Cerebellar nuclear complex (tissue), 1 donor: ENCODE results near the gene REEP6.
A peak's percentile ranks its signal among the peaks of the same experiment; 100 is the strongest.
"Not testable (repeated sequence)": the region's sequence is repeated elsewhere in the genome, so short reads cannot be mapped to it uniquely, and the experiment has no call there.

ENCODE experiments used
- DNase-seq, 2 experiments: peaks; one replicate each; lab custom pipeline; 2025; lab: John Stamatoyannopoulos, UW

REEP6 gene

DNA sequence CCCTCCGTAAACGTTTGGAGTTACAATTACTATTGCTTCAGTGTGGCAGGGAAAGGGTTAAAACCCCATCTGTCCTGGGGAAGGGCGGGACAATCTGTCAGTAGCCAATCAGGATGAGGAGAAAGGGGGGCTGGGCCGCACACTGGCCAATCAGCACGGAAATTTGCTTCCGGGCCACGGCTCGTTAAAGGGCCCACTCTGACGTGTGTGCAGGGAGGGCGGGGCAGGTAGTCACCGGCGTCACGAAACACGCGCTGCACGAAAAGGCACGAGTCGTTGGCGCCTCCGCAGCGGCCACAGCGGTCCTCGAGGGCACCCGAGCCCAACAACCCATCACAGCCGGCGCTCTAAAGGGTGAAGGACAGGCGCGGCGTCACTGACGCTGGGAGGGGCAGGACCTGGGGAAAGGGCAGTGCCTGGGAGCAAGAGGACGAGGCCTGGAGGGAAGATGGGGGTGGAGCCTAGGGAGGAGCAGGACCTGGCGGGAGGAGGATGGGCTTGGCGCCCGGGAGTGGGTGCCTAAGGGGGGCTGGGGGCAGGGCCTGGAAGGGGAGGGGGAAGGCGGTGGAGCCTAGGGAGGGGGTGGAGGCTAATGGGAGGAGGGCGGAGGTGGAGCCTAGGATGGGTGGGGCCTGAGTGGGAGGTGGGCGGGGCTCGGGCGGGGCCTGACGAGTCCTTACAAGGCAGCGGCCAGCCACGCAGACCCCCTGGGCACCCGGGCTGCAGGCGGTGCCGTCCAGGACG lies 17.0 kb downstream of the REEP6 start:
- peak; percentile 17 to 77 for DNase-seq

DNA sequence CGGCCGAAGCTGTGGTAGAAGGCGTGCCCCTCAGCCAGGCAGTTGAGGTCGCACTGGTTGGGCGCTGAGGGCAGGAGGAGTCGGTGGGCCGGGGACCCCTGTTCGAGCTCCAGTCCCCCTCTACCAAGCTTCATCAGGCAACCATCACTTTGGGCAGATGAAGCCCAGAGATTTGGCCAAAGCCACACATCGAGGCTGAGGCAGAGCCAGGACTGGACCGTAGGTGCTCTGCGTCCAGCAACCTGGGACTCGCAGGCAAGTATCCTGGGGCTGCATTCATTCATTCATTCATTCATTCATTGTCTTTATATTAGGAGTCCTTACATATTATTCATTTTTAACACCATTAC lies 17.5 kb downstream of the REEP6 start:
- DNase-seq: no peak

DNA sequence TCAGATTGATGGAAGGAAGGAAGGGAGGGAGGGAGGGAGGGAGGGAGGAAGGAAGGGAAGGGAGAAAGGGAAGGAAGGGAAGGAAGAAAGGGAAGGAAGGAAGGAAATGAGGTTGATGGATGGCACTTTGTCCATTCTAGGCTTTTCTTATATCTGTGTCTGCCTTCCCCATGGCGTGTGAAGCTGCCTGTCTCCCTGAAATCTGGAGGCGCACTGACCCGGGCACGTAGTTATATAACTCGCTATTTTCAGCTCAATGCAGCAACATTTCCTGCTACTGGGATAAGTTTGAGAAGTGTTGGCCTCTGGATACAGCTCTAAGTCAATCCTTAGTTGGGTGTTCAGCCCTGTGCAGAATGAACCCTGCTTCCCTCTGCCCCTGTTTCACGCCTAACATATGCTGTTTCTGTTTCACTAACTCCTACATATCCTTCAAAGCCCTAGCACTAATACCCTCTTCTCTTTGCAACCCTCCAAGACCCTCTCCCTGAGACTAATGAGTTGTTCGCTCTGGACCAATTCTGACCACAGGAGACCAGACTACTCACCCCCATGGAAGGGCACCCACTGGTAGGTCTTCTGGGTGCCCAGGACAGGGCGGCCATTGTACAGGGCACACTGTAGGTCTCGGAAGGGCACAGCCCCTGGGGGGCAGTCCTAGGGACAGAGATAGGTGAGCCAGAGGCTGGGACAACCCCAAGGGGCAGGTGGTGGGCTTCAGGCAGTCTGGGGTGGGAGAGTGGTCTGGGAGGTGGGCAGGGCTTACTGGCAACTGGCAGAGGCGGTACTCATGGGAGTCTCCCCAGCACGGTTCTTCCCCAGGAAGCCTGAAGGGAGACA lies 18.8 kb downstream of the REEP6 start:
- no peak for DNase-seq

DNA sequence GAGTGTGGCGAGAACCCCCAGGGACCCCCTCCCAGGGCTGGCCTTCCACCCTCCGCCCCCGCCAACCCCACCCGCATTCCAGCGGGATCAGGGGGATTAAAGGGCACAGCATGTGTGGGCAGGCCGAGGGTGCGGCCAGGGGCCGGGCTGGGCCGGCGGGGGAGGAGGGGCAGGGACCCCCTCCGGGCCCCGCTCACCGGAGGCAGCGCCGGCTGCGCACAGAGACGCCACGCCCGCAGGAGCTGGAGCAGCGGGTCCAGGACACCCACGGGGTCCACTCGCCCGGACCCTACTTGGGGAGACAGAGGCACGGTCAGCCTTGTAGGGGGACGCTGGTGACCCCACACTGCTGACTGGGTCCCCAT lies 19.4 kb downstream of the REEP6 start:
- DNase-seq: no peak

DNA sequence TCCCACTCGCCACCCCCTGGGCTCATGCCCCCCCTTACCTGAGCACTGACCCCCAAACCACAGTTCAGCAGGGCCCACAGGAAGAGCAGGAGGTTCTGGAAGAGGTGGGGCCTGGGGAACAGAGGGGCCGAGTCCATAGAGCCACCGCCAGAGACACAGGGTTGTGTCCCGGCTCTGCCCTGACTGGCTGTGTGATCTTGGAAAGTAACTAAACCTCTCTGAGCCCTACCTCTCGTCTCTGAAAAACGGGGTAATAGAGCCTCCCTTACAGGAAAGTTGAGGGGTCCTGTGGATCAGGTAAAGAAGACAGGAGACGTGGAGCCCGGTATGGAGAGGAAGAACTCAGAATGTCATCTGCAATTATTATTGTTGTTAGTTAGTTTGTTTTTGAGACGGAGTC lies 19.8 kb downstream of the REEP6 start:
- DNase-seq: no peak

DNA sequence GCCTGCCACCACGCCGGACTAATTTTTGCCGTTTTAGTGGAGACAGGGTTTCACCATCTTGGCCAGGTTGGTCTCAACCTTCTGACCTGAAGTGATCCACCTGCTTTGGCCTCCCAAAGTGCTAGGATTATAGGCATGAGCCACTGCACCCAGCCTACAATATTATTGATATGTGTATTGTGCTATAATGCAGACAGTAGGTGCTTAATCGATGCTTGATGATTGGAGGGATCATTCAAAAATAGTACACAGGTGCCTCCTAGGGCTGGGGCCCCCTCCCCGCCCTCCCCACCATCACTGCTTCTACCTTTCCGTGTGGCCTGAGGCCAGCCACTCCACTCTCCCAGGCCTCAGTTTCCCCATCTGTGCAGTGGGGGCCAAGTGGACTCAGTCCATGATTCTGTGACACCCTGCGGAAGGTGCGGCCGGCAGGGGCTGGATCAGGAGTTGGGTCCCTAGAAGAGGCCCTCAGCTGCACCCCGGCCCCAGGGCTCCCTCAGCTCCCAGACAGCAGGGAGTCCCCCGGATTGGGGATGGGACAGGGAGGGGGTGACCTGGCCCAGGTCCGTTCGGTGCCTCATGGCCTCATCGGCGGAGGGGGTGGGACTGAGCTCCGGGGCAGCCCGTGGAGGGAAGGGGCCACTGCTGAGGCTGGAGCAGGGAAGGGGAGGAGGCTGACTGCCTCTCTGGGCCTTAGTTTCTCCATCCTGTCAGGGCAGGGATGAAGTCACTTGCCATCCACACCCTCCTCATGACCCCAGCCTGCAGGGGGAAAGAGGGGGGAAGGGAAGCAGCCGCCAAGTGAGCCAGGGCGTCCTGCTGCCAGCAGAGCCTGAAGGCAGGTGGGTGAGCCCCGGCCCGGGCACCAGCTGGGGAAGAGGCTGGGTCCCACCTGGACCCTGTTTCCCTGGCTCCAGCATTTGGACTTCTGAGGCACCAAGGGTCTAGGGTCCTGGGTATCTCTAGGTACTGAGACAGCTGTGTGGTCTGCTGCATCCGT lies 20.6 kb downstream of the REEP6 start:
- no peak for DNase-seq

DNA sequence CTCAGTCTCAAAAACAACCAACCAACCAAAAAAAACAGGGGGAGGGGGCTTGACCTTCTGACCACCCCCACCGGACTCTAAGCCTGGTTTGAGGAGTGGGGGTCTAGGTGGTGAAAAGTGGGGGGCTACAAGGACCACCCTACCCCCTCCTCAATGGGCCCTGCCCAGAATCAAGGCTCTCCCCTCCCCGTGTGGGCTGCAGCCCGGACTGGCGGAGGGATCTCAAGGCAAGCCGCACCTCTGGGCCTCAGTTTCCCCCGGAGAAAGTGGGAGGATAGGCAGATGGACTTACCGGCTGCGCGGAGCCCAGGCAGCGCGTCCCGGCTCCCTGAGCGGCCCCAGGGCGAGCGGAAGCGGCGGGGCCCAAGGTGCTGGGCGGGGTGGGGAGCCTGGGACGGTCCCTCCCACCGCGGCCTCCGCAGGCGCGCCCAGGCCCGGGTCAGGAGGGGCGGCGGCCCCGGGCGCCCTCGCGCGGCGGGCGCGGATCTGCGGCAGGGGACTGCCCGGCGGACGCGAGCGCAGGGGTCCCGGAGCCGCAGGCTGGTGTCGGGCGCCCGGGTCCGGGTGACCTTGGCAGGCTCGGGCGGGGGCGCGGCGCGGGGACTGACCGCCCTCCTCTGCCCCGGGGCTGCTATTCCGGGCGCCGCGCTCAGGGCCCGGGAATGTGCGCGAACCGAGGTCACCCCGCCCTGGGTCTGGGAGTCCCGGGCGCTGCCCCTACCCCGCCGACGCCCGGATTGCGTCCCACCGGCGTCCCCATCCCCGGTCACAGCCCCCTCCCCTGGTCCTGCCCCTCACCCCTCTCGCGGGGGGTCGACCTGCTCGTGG lies 21.9 kb downstream of the REEP6 start, which contains the start of gene ADAMTSL5:
ADAMTSL5 (minus strand) TSS at position 349 of the 828 bp plus-strand sequence. CDS start 2,076 bp downstream, outside the sequence.
- DNase-seq: no peak

DNA sequence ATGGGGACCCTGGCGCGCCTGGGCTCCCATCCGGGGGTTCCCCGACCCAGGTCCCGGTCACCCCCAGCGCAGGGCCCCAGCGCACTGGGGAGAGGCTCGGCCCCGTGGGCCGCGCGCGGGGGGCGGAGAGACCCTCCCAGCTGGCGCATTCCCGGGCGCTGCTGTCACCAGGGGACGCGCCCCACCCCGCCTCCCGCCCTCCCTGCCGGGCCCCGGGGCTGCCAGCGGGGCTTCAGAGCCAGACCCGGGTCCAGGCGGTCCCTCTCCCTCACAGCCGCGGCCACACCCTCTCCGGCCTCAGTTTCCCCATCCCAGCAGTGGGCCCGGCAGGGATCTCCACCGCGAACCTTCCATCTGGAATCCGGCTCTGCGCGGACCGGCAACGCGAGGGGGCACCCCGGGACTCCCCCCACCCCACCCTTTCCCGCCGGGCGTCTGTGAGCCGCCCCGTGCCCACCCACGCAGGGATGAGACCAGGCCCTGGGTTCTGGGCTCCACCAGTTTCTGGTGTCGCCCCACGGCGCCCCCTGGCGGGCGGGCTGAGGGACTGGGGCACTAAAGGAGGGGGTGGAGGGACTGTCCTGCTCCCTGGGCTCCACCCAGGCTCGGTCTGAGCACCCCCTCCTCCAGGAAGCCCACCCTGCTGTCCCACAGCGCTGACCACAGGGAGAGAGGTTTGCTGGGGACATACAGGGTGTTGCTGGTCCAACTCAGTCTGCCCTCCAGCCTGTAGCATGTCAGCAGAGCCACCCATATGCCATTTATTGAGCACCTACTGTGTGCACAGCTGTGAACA lies 22.7 kb downstream of the REEP6 start:
- DNase-seq: no peak

DNA sequence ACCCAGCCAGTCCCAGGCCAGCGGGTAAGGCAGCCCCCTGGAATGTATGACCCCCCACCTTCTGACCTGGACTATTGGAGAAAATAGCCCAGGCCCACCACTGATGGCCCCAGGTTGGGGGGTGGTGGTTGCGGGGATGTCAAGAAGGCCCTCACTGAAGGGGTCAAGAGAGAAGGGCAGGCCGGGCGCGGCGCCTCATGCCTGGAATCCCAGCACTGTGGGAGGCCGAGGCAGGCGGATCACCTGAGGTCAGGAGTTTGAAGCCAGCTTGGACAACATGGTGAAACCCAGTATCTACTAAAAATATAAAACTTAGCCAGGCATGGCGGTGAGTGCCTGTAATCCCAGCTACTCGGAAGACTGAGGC lies 23.3 kb downstream of the REEP6 start:
- DNase-seq: no peak

DNA sequence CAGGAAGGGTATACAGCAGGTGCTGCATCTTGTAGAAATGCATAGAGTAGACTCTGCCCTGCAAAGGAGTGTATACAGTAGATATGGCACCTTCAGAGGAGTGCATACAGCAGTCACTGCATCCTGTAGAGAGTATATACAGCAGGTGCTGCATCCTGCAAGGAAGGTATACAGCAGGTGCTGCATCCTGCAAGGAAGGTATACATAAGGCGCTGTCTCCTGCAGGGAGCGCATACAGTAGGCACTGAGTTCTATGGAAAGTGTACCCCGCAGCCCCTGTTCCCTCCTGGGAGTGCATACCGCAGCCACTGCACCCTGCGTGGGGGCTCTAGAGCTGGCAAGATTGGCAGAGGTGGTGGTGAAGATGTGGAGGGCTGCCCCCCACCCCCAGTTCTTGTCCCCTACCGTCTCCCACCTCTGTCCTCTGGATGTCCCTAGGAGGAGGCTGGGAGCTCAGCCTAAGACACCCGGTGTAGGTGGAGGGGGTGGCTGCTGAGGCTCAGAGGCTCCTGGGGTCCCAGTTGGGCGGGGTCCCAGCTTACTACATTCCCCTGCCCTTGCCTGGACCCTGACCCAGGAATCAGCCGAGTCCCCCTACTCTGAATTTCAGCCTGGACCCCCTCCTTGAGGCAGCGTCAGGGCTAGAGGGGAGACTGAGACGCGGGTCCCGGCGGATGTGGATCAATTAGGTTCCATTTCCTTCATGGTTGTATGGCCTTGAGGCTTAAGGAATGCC lies 24.2 kb downstream of the REEP6 start:
- DNase-seq: no peak

DNA sequence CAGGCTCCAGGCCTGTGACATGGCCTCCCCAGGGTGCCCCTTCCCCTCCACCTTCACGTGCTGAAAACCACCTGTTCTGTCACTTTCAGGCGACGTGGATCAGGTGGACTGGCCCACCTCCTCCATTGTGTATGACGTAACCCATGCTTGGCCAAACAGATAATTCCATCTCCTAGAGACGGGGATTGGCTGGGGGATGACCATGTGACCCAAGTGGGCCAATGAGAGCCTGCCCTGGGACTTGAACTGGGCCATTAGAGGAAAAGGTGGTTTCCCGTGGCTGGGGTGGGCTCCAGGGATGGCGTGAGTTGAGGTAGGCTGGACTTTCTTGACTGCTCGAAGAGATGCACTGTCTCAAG lies 25.4 kb downstream of the REEP6 start:
- DNase-seq: no peak

DNA sequence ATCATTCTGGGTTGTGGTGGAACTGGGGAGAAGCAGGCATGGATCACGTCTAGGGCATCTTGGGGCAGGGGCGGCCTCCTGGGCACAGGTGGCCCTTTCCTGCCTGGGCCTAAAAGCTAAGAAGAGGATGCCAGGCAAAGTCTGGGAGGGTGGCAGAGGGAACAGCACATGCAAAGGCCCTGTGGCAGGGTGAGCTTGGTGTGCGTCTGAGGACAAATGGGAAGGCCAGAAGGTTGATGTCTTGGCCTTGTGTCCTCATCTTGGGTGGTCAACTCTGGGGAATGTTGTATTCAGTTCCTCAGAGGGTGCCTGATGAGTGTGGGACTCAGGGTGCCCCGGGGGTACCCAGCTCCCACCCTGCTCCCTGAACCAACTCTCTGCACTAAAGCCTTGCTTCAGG lies 27.5 kb downstream of the REEP6 start:
- no peak for DNase-seq

DNA sequence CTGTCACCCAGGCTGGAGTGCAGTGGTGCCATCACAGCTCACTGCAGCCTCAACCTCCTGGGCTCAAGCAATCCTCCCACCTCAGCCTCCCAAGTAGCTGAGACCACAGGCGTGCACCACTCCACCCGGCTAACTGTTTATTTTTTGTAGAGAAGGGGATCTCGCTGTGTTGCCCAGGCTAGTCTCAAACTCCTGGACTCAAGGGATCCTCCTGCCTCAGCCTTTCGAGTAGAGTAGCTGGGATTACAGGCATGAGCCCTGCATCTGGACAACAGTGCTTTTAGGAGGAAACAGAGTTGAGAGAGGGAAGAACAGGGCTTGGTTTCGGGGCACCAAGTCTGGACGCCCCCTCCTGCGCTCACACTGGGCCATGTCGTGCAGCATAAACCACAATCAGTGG lies 28.8 kb downstream of the REEP6 start:
- DNase-seq: not testable (repeated sequence)

DNA sequence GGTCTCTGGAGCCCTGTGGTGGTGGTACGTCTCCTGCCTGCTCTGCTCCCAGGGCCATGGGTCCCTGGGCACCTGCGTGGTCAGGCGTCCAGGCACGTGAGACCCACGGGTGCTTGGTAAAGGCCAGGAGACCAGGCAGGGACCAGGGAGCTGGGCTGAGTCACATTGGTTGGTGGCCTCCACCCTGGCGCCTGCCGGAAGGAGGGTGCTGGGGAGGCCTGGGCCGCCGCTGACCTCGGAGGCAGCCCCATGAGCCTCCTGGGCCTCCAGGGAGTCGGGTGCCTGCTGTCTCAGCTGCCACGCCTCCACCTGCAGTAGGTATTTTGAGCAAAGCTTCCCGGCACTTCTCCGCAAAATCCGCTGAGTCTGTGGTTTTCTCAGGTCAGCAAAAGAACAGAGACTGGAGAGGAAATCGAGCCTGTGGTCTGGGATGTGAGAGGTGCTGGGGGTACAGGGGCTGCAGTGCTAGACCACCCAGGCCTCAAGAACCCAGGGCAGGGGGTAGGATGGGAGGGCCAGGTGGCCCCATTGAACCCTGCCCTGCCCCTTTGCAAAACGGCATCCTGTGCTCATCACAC lies 29.3 kb downstream of the REEP6 start:
- DNase-seq: no peak

DNA sequence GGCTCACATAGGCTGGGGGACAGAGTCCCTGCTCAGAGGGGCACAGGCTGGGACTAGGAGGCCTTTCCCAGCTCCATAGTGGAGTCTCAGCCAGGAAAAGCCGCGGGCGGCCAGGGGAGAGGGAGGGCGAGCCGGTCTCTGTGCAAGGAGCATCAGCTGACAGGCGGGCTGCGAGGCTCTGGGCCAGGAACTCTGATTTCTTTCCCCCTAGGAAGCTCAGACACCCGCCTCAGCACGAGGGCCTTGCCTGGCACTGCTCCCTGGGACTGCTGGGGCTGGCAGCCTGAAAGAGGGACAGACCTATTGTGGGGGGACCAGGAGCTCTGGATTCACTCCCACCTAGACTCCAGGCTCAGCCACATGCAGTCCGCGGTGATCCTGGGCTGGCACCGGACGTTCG lies 30.7 kb downstream of the REEP6 start:
- DNase-seq: peak; percentile 66 to 80

DNA sequence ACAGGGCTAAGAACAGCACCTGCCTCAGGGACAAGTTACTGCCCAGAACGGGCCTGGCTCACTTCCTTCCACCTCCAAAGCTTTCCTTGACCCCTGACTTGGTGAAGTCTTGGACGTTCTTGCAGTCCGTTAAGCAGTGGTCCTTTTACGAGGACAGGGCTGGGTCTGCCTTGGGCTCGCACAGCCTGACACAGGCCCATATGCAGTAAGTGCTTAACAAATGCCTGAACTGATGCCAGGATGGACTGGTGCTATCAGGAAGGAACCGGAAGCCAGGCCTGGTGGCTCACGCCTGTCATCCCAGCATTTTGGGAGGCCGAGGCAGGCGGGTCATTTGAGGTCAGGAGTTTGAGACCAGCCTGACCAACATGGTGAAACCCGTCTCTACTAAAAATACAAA lies 31.1 kb downstream of the REEP6 start:
- DNase-seq: no peak

DNA sequence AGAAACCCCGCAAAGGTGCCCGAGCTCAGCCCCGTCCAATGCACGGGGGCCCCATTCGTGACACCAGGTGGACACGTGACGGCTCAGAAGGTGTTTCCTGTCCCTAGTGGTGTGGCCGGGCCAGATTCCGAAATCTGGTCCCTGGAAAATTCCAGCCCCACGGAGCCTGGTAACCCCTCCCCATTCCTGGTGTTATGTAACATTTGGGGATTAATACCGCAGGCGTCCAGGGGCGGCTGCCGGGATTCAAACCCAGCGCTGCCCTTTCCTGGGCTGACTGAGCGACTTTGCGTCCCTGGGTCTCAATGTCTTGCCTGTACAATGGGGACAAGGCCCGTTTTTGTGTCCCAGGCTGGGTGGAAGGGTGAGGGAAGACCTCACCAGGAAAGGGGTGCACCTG lies 31.9 kb downstream of the REEP6 start:
- DNase-seq: peak; percentile 55 to 66

DNA sequence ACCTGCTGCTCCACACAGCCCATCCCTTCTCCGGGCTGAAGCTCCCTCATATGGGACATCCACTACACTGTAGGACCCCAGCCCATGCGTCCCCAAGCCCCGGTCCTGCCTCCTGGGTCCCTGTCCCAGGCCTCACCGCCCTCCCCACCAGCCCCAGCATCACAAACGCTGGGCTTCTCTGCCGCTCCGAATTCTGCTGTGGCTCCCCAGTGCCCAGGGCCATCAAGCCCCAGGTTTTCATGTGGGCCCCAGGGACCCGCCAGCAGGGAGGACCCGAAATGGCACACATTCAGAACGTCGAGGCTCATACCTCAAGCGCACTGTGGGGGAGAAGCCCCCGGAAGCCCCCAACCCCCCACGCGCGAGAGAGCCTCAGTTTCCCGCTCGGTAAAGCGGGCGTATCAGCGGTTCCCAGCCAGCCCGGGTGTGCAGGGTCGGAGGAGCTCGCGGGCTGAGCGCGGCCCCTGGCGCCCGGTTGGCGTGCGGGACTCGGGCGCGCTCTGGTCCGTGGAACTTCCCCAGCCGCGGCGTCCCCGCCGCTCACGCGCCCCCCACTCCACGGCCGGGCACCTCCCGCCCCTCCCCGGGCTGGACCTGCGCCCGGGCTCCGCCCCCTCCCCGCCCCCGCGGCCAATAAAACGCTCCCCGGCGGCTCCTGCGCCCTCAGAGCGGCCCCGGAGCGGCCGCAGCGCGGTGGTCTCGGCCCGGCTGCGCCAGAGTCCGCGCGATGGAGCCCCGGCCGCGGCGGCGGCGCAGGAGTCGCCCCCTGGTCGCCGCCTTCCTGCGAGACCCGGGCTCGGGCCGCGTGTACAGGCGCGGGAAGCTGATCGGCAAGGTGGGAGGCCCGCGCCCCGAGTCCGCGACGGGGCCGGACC lies 32.7 kb downstream of the REEP6 start, which contains the start of gene PLK5:
PLK5 (plus strand) TSS at position 666 of the 875 bp plus-strand sequence. CDS start 2,920 bp downstream, outside the sequence.
- no peak for DNase-seq
